NT2/D1 (cell line): Measurements from ENCODE around the gene CPSF3.
"Not testable (repeated sequence)": the region's sequence is repeated elsewhere in the genome, so short reads cannot be mapped to it uniquely, and the experiment has no call there.

Experiments
- DNase-seq: peaks from one replicate; pipeline ENCODE4 v3.0.0-alpha.2; 2011; ENCODE audit warnings: low read depth, low spot score
- H3K27me3 ChIP-seq: 2 replicates; pipeline ENCODE4 v1.6.0; 2011; ENCODE audit warnings: mild to moderate bottlenecking; ENCODE audit not compliant: insufficient read length, insufficient read depth
- H3K36me3 ChIP-seq: 2 replicates; pipeline ENCODE4 v1.6.1; 2011; ENCODE audit warnings: mild to moderate bottlenecking, low read length, mixed read lengths; ENCODE audit not compliant: insufficient read depth, insufficient read length
- H3K4me1 ChIP-seq: 2 replicates; pipeline ENCODE4 v1.5.1; 2011; ENCODE audit not compliant: insufficient read depth, insufficient read length
- H3K4me3 ChIP-seq: 2 replicates; pipeline ENCODE4 v1.5.1; 2011; ENCODE audit warnings: low read depth; ENCODE audit not compliant: insufficient read length
- H3K9ac ChIP-seq: 2 replicates; pipeline ENCODE4 v1.6.0; 2011; ENCODE audit warnings: low read depth; ENCODE audit not compliant: insufficient read length
- H3K9me3 ChIP-seq: 2 replicates; pipeline ENCODE4 v1.5.1; 2011; ENCODE audit warnings: mild to moderate bottlenecking, low read length; ENCODE audit not compliant: insufficient read depth
- SUZ12 ChIP-seq: IDR thresholded peaks from 2 replicates; pipeline ENCODE4 v1.6.1; 2011; ENCODE audit not compliant: insufficient read length, insufficient read depth; ENCODE audit errors: extremely low read depth
- YY1 ChIP-seq: IDR thresholded peaks from 2 replicates; pipeline ENCODE4 v1.6.1; 2011; ENCODE audit not compliant: insufficient read length, insufficient read depth
- ZNF274 ChIP-seq: IDR thresholded peaks from 2 replicates; pipeline ENCODE4 v1.6.1; 2011; ENCODE audit warnings: mild to moderate bottlenecking, low read depth, low read length

CPSF3 gene

GRCh38 chr2:9498210-9498609, 74.8 kb downstream of the CPSF3 start:
- H3K9me3 ChIP-seq: no peaks in the 10 kb centered on the region
- no peak for DNase-seq
- H3K27me3 ChIP-seq: no peaks in the 10 kb centered on the region
- no peak for TF ChIP-seq ZNF274
- no peak for TF ChIP-seq YY1
- no peak for TF ChIP-seq SUZ12
- no peak overlapping the region for H3K9ac ChIP-seq
- H3K4me1 ChIP-seq: no peaks in the 10 kb centered on the region
- H3K4me3 ChIP-seq: no peak overlapping the region
- H3K36me3 ChIP-seq: peaks cover 62% of the 10 kb centered on the region

GRCh38 chr2:9508931-9509330, 85.5 kb downstream of the CPSF3 start:
- no peaks in the 10 kb centered on the region for H3K4me1 ChIP-seq
- TF ChIP-seq SUZ12: no peak
- TF ChIP-seq ZNF274: no peak
- TF ChIP-seq YY1: no peak
- H3K27me3 ChIP-seq: no peaks in the 10 kb centered on the region
- no peak overlapping the region for H3K4me3 ChIP-seq
- H3K9me3 ChIP-seq: no peaks in the 10 kb centered on the region
- no peak overlapping the region for H3K9ac ChIP-seq
- no peak for DNase-seq
- H3K36me3 ChIP-seq: peaks cover 37% of the 10 kb centered on the region

- not testable (repeated sequence) for H3K27me3 ChIP-seq, H3K4me3 ChIP-seq, H3K9ac ChIP-seq, DNase-seq, H3K4me1 ChIP-seq, H3K9me3 ChIP-seq
- H3K36me3 ChIP-seq: peaks cover 39% of the 10 kb centered on the region
Observed at GRCh38 chr2:9513946-9514345, 90.5 kb downstream of the CPSF3 start.

GRCh38 chr2:9517118-9517782, 93.8 kb downstream of the CPSF3 start:
- peaks cover 51% of the 10 kb centered on the region for H3K36me3 ChIP-seq
- no peak for TF ChIP-seq ZNF274
- no peak for TF ChIP-seq YY1
- no peak for TF ChIP-seq SUZ12
- H3K4me3 ChIP-seq: no peak overlapping the region
- H3K9me3 ChIP-seq: no peaks in the 10 kb centered on the region
- no peaks in the 10 kb centered on the region for H3K4me1 ChIP-seq
- H3K27me3 ChIP-seq: no peaks in the 10 kb centered on the region
- DNase-seq: no peak
- no peak overlapping the region for H3K9ac ChIP-seq

GRCh38 chr2:9518163-9518562, 94.7 kb downstream of the CPSF3 start:
- H3K4me1 ChIP-seq: no peaks in the 10 kb centered on the region
- peaks cover 48% of the 10 kb centered on the region for H3K36me3 ChIP-seq
- TF ChIP-seq SUZ12 (no peak), ZNF274 (no peak), YY1 (no peak)
- H3K9me3 ChIP-seq: no peaks in the 10 kb centered on the region
- H3K9ac ChIP-seq: no peak overlapping the region
- H3K27me3 ChIP-seq: no peaks in the 10 kb centered on the region
- no peak overlapping the region for H3K4me3 ChIP-seq
- no peak for DNase-seq

- H3K9ac ChIP-seq: no peak overlapping the region
- H3K27me3 ChIP-seq: no peaks in the 10 kb centered on the region
- H3K36me3 ChIP-seq: peaks cover 47% of the 10 kb centered on the region
- TF ChIP-seq ZNF274 (no peak), YY1 (no peak), SUZ12 (no peak)
- H3K4me1 ChIP-seq: no peaks in the 10 kb centered on the region
- no peak for DNase-seq
- no peak overlapping the region for H3K4me3 ChIP-seq
- no peaks in the 10 kb centered on the region for H3K9me3 ChIP-seq
Observed at GRCh38 chr2:9518780-9519179, 95.3 kb downstream of the CPSF3 start.

GRCh38 chr2:9519250-9519649, 95.8 kb downstream of the CPSF3 start:
- Histone ChIP-seq H3K9me3 (no peaks in the 10 kb centered on the region), H3K4me1 (no peaks in the 10 kb centered on the region), H3K9ac (no peak overlapping the region), H3K4me3 (no peak overlapping the region), H3K27me3 (no peaks in the 10 kb centered on the region), H3K36me3 (peaks cover 50% of the 10 kb centered on the region)
- no peak for TF ChIP-seq SUZ12
- TF ChIP-seq YY1: no peak
- TF ChIP-seq ZNF274: no peak
- DNase-seq: no peak
